HG03135 (cell line): ENCODE results near the gene NOX5.
"Not testable (repeated sequence)": the region's sequence is repeated elsewhere in the genome, so short reads cannot be mapped to it uniquely, and the experiment has no call there.

Experiments used
- ATAC-seq: cut with Tn5 transposase; IDR thresholded peaks from one replicate; pipeline ENCODE4 v1.9.1; 2021; ENCODE audit warnings: mild to moderate bottlenecking, moderate library complexity; ENCODE audit not compliant: unreplicated experiment

The NOX5 gene, protein sequence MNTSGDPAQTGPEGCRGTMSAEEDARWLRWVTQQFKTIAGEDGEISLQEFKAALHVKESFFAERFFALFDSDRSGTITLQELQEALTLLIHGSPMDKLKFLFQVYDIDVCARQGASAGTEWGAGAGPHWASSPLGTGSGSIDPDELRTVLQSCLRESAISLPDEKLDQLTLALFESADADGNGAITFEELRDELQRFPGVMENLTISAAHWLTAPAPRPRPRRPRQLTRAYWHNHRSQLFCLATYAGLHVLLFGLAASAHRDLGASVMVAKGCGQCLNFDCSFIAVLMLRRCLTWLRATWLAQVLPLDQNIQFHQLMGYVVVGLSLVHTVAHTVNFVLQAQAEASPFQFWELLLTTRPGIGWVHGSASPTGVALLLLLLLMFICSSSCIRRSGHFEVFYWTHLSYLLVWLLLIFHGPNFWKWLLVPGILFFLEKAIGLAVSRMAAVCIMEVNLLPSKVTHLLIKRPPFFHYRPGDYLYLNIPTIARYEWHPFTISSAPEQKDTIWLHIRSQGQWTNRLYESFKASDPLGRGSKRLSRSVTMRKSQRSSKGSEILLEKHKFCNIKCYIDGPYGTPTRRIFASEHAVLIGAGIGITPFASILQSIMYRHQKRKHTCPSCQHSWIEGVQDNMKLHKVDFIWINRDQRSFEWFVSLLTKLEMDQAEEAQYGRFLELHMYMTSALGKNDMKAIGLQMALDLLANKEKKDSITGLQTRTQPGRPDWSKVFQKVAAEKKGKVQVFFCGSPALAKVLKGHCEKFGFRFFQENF

DNA sequence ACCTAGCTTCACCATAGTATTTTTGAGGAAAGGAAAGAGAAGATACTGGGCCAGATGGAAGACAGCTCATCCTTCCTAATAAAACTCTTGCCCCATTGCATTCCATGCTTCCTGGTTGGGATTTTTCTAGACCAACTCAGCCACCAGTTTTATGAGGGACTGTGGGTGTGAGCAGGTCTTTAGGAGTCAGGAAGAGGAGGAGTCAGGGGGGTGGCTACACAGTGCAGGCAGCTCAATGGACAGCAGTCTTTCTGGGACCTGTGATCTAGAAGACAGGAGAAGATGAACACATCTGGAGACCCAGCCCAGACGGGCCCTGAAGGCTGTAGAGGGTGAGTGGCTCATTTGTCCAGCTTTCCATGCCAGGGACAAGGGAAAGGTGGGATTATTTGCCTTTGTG, at the start of gene NOX5:
Gene NOX5, plus strand, starts transcription at position 242 of the 400 bp plus-strand sequence. Its CDS starts 41 bp downstream, at position 283.
- no peak for ATAC-seq

DNA sequence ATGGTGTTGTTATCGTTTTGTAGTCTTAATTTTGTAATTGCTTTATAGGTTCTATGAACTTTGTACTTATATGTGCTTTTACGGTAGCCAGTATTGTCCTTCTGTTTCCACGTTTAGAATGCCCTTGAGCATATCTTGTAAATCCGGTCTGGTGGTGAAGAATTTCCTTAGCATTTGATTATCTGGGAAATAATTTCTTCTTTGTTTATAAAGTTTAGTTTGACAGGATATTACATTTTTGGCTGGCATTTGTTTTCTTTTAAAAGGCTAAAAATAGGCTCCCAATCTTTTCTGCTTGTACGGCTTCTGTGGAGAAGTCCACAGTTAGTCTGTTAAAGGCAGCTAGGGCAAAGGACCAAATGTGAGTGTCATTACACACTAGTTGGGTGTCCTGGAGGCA, 47.5 kb upstream of the NOX5 start:
- no peak for ATAC-seq

- no peak for ATAC-seq
These were observed 46.5 kb upstream of the NOX5 start for GRCh38 chr15:68967948-68968347.

- no peak for ATAC-seq
These were observed 45.2 kb upstream of the NOX5 start for GRCh38 chr15:68969298-68969697.

DNA sequence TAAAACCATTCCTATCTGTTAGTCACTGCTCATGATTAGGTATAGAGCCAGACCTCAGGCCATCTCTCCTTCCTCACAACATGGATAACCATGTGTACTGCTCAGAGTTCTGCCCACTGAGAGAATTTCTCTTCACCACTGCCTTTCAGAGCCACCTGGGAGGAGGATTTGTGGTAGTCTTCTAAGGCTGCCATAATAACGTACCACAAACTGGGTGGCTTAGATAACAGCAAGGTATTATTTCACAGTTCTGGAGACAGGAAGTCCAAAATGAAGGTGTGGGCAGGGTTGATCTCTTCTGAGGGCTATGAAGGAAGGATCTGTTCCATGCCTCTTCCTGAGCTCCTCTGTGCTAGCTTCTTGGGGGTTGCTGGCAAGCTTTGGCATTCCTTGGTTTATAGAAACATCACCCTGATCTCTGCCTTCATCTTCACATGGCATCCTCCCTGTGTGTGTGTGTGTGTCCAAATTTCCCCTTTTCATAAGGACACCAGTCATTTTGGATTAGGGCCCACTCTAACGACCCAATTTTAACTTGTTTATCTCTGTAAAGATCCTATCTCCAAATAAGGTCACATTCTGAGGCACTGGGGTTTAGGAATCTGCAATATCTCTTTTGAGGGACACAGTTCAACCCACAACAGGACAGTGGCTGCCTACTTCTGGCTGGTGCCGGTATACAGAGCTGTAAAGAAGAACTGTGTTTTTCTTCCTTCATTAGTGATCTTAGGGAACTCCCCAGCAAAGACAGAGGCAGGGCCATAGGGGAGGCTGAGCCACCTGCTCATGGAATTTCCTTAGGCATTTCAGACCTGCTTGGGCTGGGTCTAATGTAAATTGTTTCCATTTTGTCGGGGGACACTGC, 42.1 kb upstream of the NOX5 start:
- ATAC-seq, result no peak

GRCh38 chr15:68975651-68976160, 38.8 kb upstream of the NOX5 start:
- not testable (repeated sequence) for ATAC-seq

DNA sequence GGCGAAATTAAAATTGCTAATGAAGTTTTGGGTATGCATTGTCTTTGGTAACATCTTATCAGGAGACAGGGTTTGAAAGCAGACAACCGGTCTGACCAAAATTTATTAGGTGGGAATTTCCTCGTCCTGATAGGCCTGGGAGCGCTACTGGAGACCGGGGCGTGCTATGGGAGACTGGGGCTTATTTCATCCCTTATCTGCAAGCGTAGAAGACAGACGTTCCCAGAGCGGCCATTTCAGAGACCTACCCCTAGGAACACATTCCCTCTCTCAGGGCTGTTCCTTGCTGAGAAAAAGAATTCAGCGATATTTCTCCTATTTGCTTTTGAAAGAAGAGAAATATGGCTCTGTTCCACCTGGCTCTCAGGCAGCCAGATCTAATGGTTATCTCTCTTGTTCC, 37.1 kb upstream of the NOX5 start:
- ATAC-seq, result not testable (repeated sequence)

DNA sequence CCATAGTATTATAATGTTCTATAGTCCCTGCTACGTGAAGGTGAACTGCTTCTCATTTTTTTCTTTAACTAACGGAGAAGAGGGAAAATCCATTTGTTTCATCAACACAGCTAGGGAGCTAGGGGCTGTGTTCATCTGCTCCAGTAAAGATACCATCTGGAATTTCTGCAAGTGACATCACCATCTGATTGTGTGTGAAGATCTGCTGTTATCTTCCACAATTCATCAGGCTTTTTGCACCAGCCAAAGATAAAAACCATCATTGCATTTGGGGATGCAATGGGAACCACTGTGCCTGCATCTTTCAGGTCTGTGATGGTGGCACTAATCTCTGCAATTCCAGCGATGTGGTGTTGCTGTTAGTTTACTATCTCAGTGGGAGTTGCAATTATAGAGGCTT, 35.5 kb upstream of the NOX5 start:
- ATAC-seq, result no peak

DNA sequence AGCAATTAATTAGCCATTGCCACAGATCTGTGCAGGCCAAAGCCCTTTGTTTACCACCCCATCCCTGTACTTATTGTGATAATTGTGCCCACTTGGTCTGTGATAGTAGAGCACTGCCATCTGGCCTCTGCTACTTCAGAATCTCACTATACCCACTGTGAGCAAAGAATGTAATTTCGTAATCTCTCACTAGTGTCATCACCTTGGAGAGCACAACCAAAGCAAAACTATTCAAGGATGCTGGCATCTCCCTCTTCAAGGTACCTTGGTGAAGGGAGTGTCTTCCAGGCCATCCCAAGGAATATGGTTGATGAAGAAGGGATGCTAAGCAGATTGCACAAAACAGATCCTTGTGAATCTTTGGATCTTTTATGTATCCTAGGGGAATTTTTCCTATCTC, 34.7 kb upstream of the NOX5 start:
- no peak for ATAC-seq

DNA sequence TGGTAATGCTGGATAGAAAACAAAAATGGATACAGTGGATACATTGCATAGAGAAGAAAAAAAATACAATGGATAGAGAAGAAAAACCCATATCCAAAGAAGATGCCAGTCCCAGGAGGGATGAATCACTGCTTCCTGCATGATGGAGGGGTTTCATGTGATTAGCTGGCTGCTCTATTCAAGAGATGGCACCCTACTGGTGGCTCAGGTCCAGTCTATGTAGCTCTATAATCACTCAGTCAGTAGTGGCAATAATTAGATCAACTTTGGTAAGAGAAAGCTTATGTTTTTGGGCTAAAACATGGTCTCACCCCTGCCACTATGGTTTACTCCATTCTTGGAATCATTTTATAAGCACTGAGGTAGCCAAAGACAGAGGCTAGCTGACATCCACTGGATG, 33.7 kb upstream of the NOX5 start:
- ATAC-seq, result no peak

DNA sequence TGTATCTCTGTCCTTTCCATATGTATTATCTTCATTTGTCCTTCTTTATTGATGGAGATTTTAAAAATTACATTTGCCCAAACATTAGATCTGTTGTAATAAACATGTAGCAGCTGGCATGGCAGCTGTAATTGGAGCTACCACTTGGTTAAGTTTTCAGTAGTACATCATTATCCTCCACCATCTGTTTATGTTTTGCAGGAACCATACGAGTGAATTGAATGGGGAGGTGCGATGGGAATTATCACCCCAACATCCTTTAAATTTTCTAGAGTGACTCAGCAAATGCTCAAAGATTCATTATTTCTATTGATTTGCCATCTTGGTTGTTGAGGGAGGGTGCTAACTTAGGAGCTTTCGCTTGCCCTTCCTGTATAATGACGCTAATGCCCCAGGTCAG, 32.6 kb upstream of the NOX5 start:
- no peak for ATAC-seq

DNA sequence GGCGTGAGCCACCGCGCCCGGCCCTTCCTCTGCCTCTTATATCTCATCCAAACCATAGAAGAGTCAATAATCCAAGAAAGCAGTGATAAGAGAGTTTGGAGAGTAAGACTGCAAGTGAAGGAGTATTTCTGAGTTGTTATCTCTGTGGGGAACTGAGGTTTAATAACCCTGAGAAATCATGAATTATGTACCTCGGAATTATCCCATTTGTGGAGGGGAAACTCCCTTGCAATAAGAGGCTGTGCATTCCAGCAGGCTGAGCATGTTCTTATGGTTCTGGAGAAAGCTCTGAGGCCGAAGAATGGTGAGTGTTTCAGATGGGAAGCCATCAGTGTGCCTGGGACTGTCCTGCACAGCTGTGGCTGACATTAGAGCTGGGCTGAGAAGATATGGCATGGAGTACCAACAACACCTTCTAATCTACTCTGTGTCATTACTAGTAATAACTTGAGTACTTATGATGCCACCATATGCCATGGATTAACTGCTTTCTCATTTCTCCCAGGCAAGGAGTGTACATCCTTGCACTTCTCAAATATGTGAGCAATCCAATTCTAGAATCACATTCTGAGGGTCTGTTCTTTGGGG, 31.4 kb upstream of the NOX5 start:
- ATAC-seq, result no peak

DNA sequence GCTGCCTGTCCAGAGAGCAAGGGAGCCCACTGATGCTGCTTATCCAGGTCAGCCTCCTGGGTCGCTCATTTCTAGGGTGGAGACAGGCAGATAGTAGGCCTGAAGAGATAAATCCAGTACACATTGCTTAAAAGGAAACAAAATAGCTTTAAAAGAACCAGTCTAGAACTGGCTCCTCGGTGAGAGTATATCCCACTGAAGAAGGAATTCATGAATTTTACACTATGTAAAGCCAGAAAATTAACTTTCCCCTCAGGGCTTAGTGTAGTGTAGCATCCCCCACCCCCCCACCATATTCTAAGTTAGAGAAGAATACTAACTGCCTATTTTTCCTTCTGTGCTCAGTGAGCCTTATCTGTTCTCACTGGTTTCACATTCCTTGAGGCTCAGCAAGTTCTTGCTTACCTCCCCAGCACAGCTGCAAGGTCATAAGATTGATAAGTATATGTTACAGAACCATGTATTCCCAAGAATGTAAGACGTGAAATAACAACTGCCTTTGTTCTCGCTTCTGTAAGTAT, 30.5 kb upstream of the NOX5 start:
- ATAC-seq, result no peak

- ATAC-seq, result no peak
These were observed 29.9 kb upstream of the NOX5 start for GRCh38 chr15:68984586-68984985.

DNA sequence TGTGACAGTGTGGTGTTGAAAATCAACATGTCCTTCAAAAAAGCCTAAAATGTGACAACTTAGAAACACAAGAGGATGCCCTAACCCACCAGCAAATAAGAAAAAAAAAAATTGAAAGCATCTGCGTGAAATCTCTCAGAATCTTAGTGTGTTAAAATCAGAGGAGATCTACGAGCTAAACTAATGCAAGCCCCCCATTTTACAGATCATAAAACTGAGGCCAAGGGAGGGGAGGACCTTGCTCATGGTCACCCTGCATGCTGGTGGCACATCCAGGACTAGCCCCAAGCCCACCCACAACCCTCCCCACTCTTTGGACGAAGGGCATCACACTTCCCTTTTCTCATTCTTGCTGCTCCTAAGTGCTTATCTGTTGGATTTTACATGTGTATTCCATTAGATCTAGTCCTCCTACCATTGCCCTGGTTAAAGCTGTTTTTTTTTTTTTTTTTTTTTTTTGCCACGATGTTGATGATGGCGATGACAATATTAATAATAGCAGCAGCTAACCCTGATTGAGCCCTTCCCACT, 29.1 kb upstream of the NOX5 start:
- ATAC-seq, result no peak

- ATAC-seq, result no peak
These were observed 28.2 kb upstream of the NOX5 start for GRCh38 chr15:68986322-68986721.

GRCh38 chr15:68987120-68987519, 27.4 kb upstream of the NOX5 start:
- ATAC-seq, result no peak

DNA sequence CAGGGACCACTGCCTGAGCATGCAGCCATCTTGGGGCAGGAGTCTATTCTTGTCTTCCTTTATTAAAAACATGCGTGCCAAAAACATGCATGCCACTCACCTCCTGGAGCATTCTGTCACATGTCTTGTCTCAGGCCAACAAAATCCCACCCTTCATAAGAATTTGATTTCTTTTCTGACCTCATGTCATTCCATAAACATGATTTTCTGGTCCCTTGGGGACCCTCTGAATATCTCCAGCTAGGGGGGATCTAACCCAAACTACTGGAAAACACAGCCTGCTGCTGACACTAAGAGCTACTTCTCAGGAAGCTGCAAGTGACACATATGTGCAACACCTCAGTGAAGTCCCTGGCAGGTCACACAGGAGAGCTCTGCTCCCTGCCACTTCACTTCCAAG, 26.8 kb upstream of the NOX5 start:
- no peak for ATAC-seq

DNA sequence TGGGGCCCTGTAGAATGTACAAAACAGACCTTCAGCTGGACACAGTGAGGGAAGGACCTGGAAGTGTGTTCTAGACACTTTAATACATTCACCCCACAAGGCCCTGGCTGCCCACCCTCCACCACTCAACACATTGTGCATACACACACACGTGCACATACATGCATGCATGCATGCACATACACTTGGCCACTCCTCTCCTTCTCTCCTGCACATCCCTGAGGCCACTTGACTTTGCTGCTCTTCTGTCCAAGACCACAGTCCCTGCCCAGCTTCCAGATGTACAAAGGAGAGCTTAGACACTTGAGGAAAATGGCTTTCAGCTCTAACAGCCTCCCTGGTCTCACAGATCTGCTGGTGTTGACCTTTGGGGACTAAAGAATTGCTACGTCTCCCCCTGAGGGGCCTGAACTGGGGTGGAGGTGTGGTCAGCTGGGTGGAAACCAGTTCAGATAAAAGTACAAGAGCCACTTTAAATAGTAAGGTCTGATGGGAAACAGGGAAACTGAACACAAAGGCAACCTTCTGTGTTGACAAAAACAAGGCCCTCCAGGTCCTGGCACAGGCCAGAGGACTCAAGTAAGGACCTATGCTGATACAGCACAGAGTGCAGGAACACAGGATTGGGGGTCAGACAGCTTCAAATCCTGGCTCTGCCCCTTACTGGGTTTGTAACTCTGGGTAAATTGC, 24.8 kb upstream of the NOX5 start:
- ATAC-seq, result no peak
